GM23338 (cell line): ENCODE results near the gene PRKAA1. TPM values are rescaled to one million over a fixed set of nuclear protein-coding genes. Genes with fewer than 3 reads are reported as not detected.
A peak's percentile ranks its signal among the peaks of the same experiment; 100 is the strongest.

Experiments used
- ATAC-seq: fragments of 200-7000 bp; cut with Tn5 transposase; 3 replicates; pipeline ENCODE4 v1.9.1; 2020
- DNase-seq: peaks from one replicate; pipeline ENCODE4 v3.0.0-alpha.2; 2015; ENCODE audit warnings: low spot score
- H2AFZ ChIP-seq: fragments of 200-600 bp; sonication (generic); 2 replicates; pipeline ENCODE4 v1.8.0; 2016; ENCODE audit warnings: antibody characterized with exemption, mild to moderate bottlenecking, moderate library complexity
- H3F3A ChIP-seq: fragments of 200-600 bp; sonication (generic); replicated peaks from 2 replicates; pipeline ENCODE4 v1.8.0; 2017; ENCODE audit warnings: antibody characterized with exemption, mixed run types, low read depth
- H3K27ac ChIP-seq: fragments of 200-600 bp; sonication (generic); 2 replicates; pipeline ENCODE4 v1.6.1; 2016; ENCODE audit warnings: low read depth
- H3K27me3 ChIP-seq: fragments of 200-600 bp; sonication (generic); 2 replicates; pipeline ENCODE4 v1.8.0; 2016; ENCODE audit warnings: mild to moderate bottlenecking, mixed run types, moderate library complexity; ENCODE audit not compliant: insufficient read depth
- H3K36me3 ChIP-seq: fragments of 200-600 bp; sonication (generic); 2 replicates; pipeline ENCODE4 v1.8.0; 2016; ENCODE audit warnings: mild to moderate bottlenecking; ENCODE audit not compliant: insufficient read depth
- H3K4me1 ChIP-seq: fragments of 200-600 bp; sonication (generic); 2 replicates; pipeline ENCODE4 v1.8.0; 2016; ENCODE audit warnings: mild to moderate bottlenecking, moderate library complexity; ENCODE audit not compliant: insufficient read depth
- H3K4me2 ChIP-seq: fragments of 200-600 bp; sonication (generic); 2 replicates; pipeline ENCODE4 v1.7.1; 2017; ENCODE audit warnings: mixed run types
- H3K4me3 ChIP-seq: fragments of 200-600 bp; sonication (generic); 2 replicates; pipeline ENCODE4 v1.6.1; 2016; ENCODE audit warnings: mixed run types
- H3K79me2 ChIP-seq: fragments of 200-600 bp; sonication (generic); replicated peaks from 2 replicates; pipeline ENCODE4 v1.8.0; 2017; ENCODE audit warnings: mild to moderate bottlenecking; ENCODE audit not compliant: insufficient read depth
- H3K9me2 ChIP-seq: fragments of 200-600 bp; sonication (generic); 2 replicates; pipeline ENCODE4 v1.8.0; 2017; ENCODE audit not compliant: insufficient read depth
- H4K20me1 ChIP-seq: fragments of 200-600 bp; sonication (generic); replicated peaks from 2 replicates; pipeline ENCODE4 v1.8.0; 2017; ENCODE audit warnings: mild to moderate bottlenecking; ENCODE audit not compliant: insufficient read depth
- H3K27ac Mint-ChIP-seq: 2 replicates; pipeline ENCODE4 v1.8.0; 2020; ENCODE audit warnings: inconsistent platforms, mild to moderate bottlenecking, moderate library complexity, mixed read lengths
- H3K27me3 Mint-ChIP-seq: 3 replicates; pipeline ENCODE4 v1.8.0; 2022; ENCODE audit warnings: low read depth, mild to moderate bottlenecking, moderate library complexity, mixed read lengths, inconsistent platforms; ENCODE audit not compliant: insufficient read depth, poor library complexity
- H3K36me3 Mint-ChIP-seq: 3 replicates; pipeline ENCODE4 v1.8.0; 2021; ENCODE audit warnings: low read depth, mild to moderate bottlenecking, inconsistent platforms, moderate library complexity, mixed read lengths
- H3K4me1 Mint-ChIP-seq: 3 replicates; pipeline ENCODE4 v1.8.0; 2020; ENCODE audit warnings: mild to moderate bottlenecking, inconsistent platforms, mixed read lengths
- H3K4me3 Mint-ChIP-seq: 3 replicates; pipeline ENCODE4 v1.8.0; 2021; ENCODE audit warnings: moderate library complexity, mild to moderate bottlenecking, inconsistent platforms, mixed read lengths
- H3K9me3 Mint-ChIP-seq: 3 replicates; pipeline ENCODE4 v1.8.0; 2020; ENCODE audit warnings: moderate library complexity, mild to moderate bottlenecking, inconsistent platforms, mixed read lengths
- CREB1 ChIP-seq: fragments of 250-450 bp; sonication (Bioruptor Pico); IDR thresholded peaks from 2 replicates; pipeline ENCODE4 v1.5.0; 2020; ENCODE audit warnings: low read depth, mild to moderate bottlenecking, moderate library complexity
- JUNB ChIP-seq: IDR thresholded peaks from one replicate; pipeline ENCODE4 v1.6.1; 2016; ENCODE audit warnings: antibody characterized with exemption; ENCODE audit not compliant: unreplicated experiment
- NANOG ChIP-seq: IDR thresholded peaks from 2 replicates; pipeline ENCODE4 v1.6.1; 2016; ENCODE audit warnings: antibody characterized with exemption, borderline replicate concordance
- POLR2AphosphoS5 ChIP-seq: IDR thresholded peaks from 2 replicates; pipeline ENCODE4 v1.6.1; 2016; ENCODE audit warnings: antibody characterized with exemption, low read depth
- STAT1 ChIP-seq: IDR thresholded peaks from one replicate; pipeline ENCODE4 v1.6.1; 2016; ENCODE audit warnings: antibody characterized with exemption; ENCODE audit not compliant: unreplicated experiment
- ZNF114 ChIP-seq: fragments of 250-450 bp; sonication (Bioruptor Pico); IDR thresholded peaks from 2 replicates; pipeline ENCODE4 v1.5.0; 2020; ENCODE audit warnings: mild to moderate bottlenecking, moderate library complexity
- ZNF331 ChIP-seq: fragments of 250-450 bp; sonication (Bioruptor Pico); IDR thresholded peaks from 2 replicates; pipeline ENCODE4 v1.5.0; 2020; ENCODE audit warnings: low read depth, mild to moderate bottlenecking, moderate library complexity
- polyA plus RNA-seq: library from polyadenylated mRNA; unstranded; fragments of >200 nt; fragmentation: Nextera tagmentation; extraction: Ambion mirVana; gene quantifications from 2 replicates; pipeline ENCODE4 v1.2.1, GENCODE V29; 2016
- total RNA-seq: library from RNA; depleted of rRNA; stranded (reverse); fragments of >200 nt; shearing (Covaris generic); gene quantifications from 2 replicates; pipeline ENCODE4 v1.2.3, GENCODE V29; 2014
- TF ChIP-seq, protein P1 (sequence below), 2 experiments: fragments of 200-600 bp in 1 of 2; sonication (generic) in 1 of 2; conservative IDR thresholded peaks; 2 replicates each; pipeline versions ENCODE4 v1.5.1 to v1.6.1; 2016 to 2017; ENCODE audit warnings: antibody characterized with exemption in 2 of 2, low read depth in 2 of 2, mild to moderate bottlenecking in 2 of 2, moderate library complexity in 1 of 2
- TF ChIP-seq, protein P2 (sequence below): IDR thresholded peaks from 2 replicates; pipeline ENCODE4 v1.6.1; 2016; ENCODE audit warnings: antibody characterized with exemption

Gene PRKAA1
- total and polyA plus RNA-seq, 2 experiments from 2014 or later: 10.3 to 35.0 TPM

DNA sequence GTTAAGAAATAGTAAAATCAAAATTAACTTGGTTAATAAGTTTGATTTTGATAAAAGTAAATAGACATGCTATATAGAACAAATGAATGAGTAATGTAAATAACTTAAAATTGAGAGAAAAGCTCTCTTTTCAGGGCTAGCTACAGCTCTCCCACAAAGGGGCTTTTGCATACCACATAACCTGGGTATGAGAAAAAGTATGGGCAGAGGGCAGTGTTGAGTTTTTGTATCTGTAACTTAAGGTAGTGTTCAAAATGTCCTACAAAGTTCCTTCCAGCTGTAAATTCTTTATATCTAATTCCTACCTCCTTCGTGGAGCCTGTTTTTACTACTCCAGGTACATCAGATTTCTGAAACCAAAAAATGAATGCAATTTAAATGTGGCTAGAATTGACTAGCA lies 23.6 kb downstream of the PRKAA1 start:
- Histone ChIP-seq H3K27ac (no peak overlapping the region), H2AFZ (no peak overlapping the region), H3K36me3 (peaks cover 18% of the 10 kb centered on the region; the same call in 1 of the 2 replicates), H3K4me2 (no peak overlapping the region), H3F3A (no peaks in the 10 kb centered on the region), H3K4me3 (no peak overlapping the region), H3K9me2 (no peaks in the 10 kb centered on the region), H3K4me1 (no peaks in the 10 kb centered on the region), H4K20me1 (0 out of 2 replicates have a peak, but pooled peaks cover 3% of the 10 kb centered on the region), H3K79me2 (peaks cover 22% of the 10 kb centered on the region), H3K27me3 (no peaks in the 10 kb centered on the region)
- H3K27me3 Mint-ChIP-seq: peaks cover 1% of the 10 kb centered on the region
- no peak overlapping the region for H3K4me3 Mint-ChIP-seq
- H3K9me3 Mint-ChIP-seq: no peaks in the 10 kb centered on the region
- H3K4me1 Mint-ChIP-seq: no peaks in the 10 kb centered on the region
- peaks cover 29% of the 10 kb centered on the region for H3K36me3 Mint-ChIP-seq
- DNase-seq: no peak
- no peak overlapping the region for H3K27ac Mint-ChIP-seq
- ATAC-seq: no peak
- TF ChIP-seq ZNF114 (CRISPR knock-in tag): no peak
- TF ChIP-seq, protein P1, sequence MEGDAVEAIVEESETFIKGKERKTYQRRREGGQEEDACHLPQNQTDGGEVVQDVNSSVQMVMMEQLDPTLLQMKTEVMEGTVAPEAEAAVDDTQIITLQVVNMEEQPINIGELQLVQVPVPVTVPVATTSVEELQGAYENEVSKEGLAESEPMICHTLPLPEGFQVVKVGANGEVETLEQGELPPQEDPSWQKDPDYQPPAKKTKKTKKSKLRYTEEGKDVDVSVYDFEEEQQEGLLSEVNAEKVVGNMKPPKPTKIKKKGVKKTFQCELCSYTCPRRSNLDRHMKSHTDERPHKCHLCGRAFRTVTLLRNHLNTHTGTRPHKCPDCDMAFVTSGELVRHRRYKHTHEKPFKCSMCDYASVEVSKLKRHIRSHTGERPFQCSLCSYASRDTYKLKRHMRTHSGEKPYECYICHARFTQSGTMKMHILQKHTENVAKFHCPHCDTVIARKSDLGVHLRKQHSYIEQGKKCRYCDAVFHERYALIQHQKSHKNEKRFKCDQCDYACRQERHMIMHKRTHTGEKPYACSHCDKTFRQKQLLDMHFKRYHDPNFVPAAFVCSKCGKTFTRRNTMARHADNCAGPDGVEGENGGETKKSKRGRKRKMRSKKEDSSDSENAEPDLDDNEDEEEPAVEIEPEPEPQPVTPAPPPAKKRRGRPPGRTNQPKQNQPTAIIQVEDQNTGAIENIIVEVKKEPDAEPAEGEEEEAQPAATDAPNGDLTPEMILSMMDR (conservative IDR thresholded peaks at IDR 0.05; ENCODE audit: low read depth in 2 of 2): peak in 1 of 2 experiments; percentile 7; a peak in 1 of 4 replicates
- no peak for TF ChIP-seq JUNB
- TF ChIP-seq, protein P2, sequence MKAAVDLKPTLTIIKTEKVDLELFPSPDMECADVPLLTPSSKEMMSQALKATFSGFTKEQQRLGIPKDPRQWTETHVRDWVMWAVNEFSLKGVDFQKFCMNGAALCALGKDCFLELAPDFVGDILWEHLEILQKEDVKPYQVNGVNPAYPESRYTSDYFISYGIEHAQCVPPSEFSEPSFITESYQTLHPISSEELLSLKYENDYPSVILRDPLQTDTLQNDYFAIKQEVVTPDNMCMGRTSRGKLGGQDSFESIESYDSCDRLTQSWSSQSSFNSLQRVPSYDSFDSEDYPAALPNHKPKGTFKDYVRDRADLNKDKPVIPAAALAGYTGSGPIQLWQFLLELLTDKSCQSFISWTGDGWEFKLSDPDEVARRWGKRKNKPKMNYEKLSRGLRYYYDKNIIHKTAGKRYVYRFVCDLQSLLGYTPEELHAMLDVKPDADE: no peak

DNA sequence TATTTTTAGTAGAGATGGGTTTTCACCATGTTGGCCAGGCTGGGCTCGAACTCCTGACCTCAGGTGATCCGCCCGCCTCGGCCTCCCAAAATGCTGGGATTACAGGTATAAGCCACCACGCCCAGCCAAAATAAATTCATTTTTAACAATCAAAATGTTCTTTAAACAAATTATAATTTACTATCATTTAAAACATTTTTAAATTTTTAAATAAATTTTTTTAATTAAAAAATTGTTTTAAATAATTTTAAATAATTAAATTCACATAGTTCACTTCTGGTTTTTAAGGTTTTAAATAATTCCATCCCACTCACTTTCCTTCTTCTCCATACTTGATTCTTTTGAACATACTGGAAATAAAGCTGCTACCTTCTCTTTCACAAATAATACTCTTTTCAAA lies 27.4 kb downstream of the PRKAA1 start:
- DNase-seq: no peak
- TF ChIP-seq STAT1: no peak
- TF ChIP-seq, protein P2: no peak
- TF ChIP-seq POLR2AphosphoS5: no peak
- TF ChIP-seq, protein P1 (conservative IDR thresholded peaks at IDR 0.05; ENCODE audit: low read depth in 2 of 2): no peak
- no peak for TF ChIP-seq NANOG
- TF ChIP-seq ZNF331 (CRISPR knock-in tag): no peak
- TF ChIP-seq CREB1 (CRISPR knock-in tag): no peak
- no peak for TF ChIP-seq JUNB
- H3K27ac ChIP-seq: no peak overlapping the region

More for the DNA sequence above, 27.4 kb downstream of the PRKAA1 start:
- Histone ChIP-seq H3K27me3 (no peaks in the 10 kb centered on the region), H3K79me2 (0 out of 2 replicates have a peak, but pooled peaks cover 5% of the 10 kb centered on the region), H3K4me3 (no peak overlapping the region), H3F3A (no peaks in the 10 kb centered on the region), H3K9me2 (no peaks in the 10 kb centered on the region), H3K4me1 (no peaks in the 10 kb centered on the region), H3K36me3 (peaks cover 23% of the 10 kb centered on the region; the same call in 1 of the 2 replicates), H4K20me1 (no peaks in the 10 kb centered on the region; the same call in 1 of the 2 replicates), H2AFZ (no peak overlapping the region), H3K4me2 (no peak overlapping the region)
- H3K9me3 Mint-ChIP-seq: no peaks in the 10 kb centered on the region
- peaks cover 31% of the 10 kb centered on the region for H3K36me3 Mint-ChIP-seq
- peaks cover 1% of the 10 kb centered on the region for H3K27me3 Mint-ChIP-seq
- no peak for ATAC-seq
- no peaks in the 10 kb centered on the region for H3K4me1 Mint-ChIP-seq
- H3K4me3 Mint-ChIP-seq: no peak overlapping the region
- no peak overlapping the region for H3K27ac Mint-ChIP-seq
